GM19238 (cell line): ENCODE data around the gene PLPP7.

Source experiments
- DNase-seq: peaks from one replicate; pipeline ENCODE4 v3.0.0; 2011; ENCODE audit warnings: low spot score; ENCODE audit not compliant: insufficient read length

PLPP7 gene

GRCh38 chr9:131303381-131304321 is 14.1 kb downstream of the PLPP7 start:
- no peak for DNase-seq

- no peak for DNase-seq
Observed at GRCh38 chr9:131304676-131305355, 15.3 kb downstream of the PLPP7 start.

GRCh38 chr9:131306397-131307004 is 17.0 kb downstream of the PLPP7 start:
- no peak for DNase-seq

GRCh38 chr9:131307974-131308373 is 18.5 kb downstream of the PLPP7 start:
- no peak for DNase-seq

GRCh38 chr9:131308452-131308851 is 18.9 kb downstream of the PLPP7 start:
- no peak for DNase-seq

GRCh38 chr9:131308906-131309529 is 19.5 kb downstream of the PLPP7 start:
- no peak for DNase-seq

- DNase-seq: no peak
Observed at GRCh38 chr9:131309530-131310276, 20.2 kb downstream of the PLPP7 start.

GRCh38 chr9:131310833-131311554 is 21.5 kb downstream of the PLPP7 start:
- peak; percentile 30 for DNase-seq

- DNase-seq: no peak
Observed at GRCh38 chr9:131312246-131312645, 22.7 kb downstream of the PLPP7 start.

GRCh38 chr9:131312822-131313770 is 23.6 kb downstream of the PLPP7 start:
- no peak for DNase-seq

GRCh38 chr9:131318231-131319085 is 28.9 kb downstream of the PLPP7 start:
- no peak for DNase-seq

GRCh38 chr9:131319486-131319885 is 30.0 kb downstream of the PLPP7 start:
- no peak for DNase-seq

GRCh38 chr9:131320031-131320685 is 30.6 kb downstream of the PLPP7 start:
- no peak for DNase-seq

- no peak for DNase-seq
Observed at GRCh38 chr9:131323629-131324028, 34.1 kb downstream of the PLPP7 start.

- no peak for DNase-seq
Observed at GRCh38 chr9:131324736-131325679, 35.5 kb downstream of the PLPP7 start.

GRCh38 chr9:131329241-131329641 is 39.7 kb downstream of the PLPP7 start:
- no peak for DNase-seq
